Fibroblast of lung (primary cell): ENCODE data around the gene ERBB2.

Experiments used
- CTCF ChIP-seq, 2 donors: IDR thresholded peaks in 1 of 2; conservative IDR thresholded peaks in 1 of 2; 1 replicate in 1 of 2; 2 replicates in 1 of 2; pipeline ENCODE4 v1.5.1; 2011 to 2012; ENCODE audit warnings: low read length in 2 of 2, control low read depth in 1 of 2, inconsistent platforms in 1 of 2, low read depth in 1 of 2, mild to moderate bottlenecking in 1 of 2
- EZH2 ChIP-seq: IDR thresholded peaks from 2 replicates; pipeline ENCODE4 v1.5.1; 2012; ENCODE audit warnings: low read length, control low read depth, mild to moderate bottlenecking; ENCODE audit errors: missing control alignments

GRCh38 chr17:39740357-39741111 is 40.7 kb downstream of the ERBB2 start:
- TF ChIP-seq CTCF (conservative IDR thresholded peaks at IDR 0.05 in 1 of 2, IDR thresholded peaks at IDR 0.05 in 1 of 2; ENCODE audit: low read depth in 1 of 2, low read length in 2 of 2) (no peak), EZH2 (no peak)
